ENCODE measurements around the gene BBS9. TPM values are rescaled to one million over a fixed set of nuclear protein-coding genes. Genes with fewer than 3 reads are reported as not detected.

BBS9 gene
- total RNA-seq, 1 experiment from 2014 or later = 26.4 TPM

DNA sequence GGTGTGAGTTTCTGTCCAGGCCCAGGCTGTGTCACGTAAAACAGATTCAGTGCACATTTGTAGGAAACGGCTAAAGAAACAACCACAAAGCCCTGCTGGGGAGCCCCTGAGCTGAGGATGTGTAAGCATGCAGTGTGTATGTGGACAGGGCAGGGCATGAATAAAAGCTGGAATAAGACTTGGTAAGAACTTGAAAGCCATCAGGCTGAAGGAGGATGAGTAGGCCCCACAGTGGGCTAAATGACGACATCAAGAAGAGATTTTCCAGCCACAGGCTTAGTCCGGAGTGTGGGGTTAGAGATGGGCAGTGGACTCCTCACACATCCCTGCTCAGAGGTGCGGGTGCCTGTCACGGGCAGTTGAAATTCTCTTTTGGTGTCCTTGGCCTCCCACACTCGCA lies 505.2 kb downstream of the BBS9 start:
- H3K18ac ChIP-seq (ENCODE audit: insufficient read length, low read depth, low read length) = no peak overlapping the region
- no peak overlapping the region for H3K4ac ChIP-seq (ENCODE audit: low read depth, low read length)
- H3K4me2 ChIP-seq (ENCODE audit: insufficient read depth, insufficient read length, low read length) = no peak overlapping the region
- H4K5ac ChIP-seq (ENCODE audit: insufficient read length, low read depth, low read length) = no peak overlapping the region
- Mint-ChIP-seq H3K27ac (no peak overlapping the region), H3K4me1 (peaks cover 5 to 6% of the 10 kb centered on the region in 2 experiments), H3K9me3 (no peaks in the 10 kb centered on the region), H3K36me3 (ENCODE audit: insufficient read depth in 1 of 3, low read depth in 3 of 3) (peaks cover 0 to 7% (median 0%) of the 10 kb centered on the region in 3 experiments; a peak in 1 of 7 replicates), H3K4me3 (no peak overlapping the region), H3K27me3 (ENCODE audit: low read depth) (no peaks in the 10 kb centered on the region)
- H3K27ac ChIP-seq (ENCODE audit: insufficient read length, low read depth, low read length) = no peak overlapping the region
- no peak overlapping the region for H2BK120ac ChIP-seq (ENCODE audit: low read depth, low read length, poor library complexity, severe bottlenecking)
- no peaks in the 10 kb centered on the region for H3K9me3 ChIP-seq (ENCODE audit: control insufficient read depth, low read depth, low read length)
- no peaks in the 10 kb centered on the region for H3K4me1 ChIP-seq (ENCODE audit: insufficient read depth, low read length)
- no peak overlapping the region for H4K8ac ChIP-seq (replicated peaks; ENCODE audit: insufficient read length, low read depth, low read length)
- H3K23ac ChIP-seq (ENCODE audit: insufficient read length, low read depth, low read length) = no peak overlapping the region
- H4K91ac ChIP-seq (ENCODE audit: insufficient read length, low read depth, low read length) = no peak overlapping the region
- H2BK12ac ChIP-seq (ENCODE audit: insufficient read length, low read depth, low read length) = no peak overlapping the region
- no peak overlapping the region for H2BK20ac ChIP-seq (ENCODE audit: low read depth, low read length, poor library complexity, severe bottlenecking)
- no peak overlapping the region for H3K9ac ChIP-seq (ENCODE audit: extremely low read depth, insufficient read length, low read length)
- TF ChIP-seq, protein P1, sequence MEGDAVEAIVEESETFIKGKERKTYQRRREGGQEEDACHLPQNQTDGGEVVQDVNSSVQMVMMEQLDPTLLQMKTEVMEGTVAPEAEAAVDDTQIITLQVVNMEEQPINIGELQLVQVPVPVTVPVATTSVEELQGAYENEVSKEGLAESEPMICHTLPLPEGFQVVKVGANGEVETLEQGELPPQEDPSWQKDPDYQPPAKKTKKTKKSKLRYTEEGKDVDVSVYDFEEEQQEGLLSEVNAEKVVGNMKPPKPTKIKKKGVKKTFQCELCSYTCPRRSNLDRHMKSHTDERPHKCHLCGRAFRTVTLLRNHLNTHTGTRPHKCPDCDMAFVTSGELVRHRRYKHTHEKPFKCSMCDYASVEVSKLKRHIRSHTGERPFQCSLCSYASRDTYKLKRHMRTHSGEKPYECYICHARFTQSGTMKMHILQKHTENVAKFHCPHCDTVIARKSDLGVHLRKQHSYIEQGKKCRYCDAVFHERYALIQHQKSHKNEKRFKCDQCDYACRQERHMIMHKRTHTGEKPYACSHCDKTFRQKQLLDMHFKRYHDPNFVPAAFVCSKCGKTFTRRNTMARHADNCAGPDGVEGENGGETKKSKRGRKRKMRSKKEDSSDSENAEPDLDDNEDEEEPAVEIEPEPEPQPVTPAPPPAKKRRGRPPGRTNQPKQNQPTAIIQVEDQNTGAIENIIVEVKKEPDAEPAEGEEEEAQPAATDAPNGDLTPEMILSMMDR (conservative IDR thresholded peaks at IDR 0.05) = no peak
- no peaks in the 10 kb centered on the region for H3K23me2 ChIP-seq (ENCODE audit: insufficient read length, low read depth, low read length, poor library complexity, severe bottlenecking)
- H2BK5ac ChIP-seq (ENCODE audit: insufficient read length, low read length) = no peak overlapping the region
- no peaks in the 10 kb centered on the region for H3K27me3 ChIP-seq (ENCODE audit: insufficient read depth, low read length)
- no peak overlapping the region for H2BK15ac ChIP-seq (ENCODE audit: low read depth, low read length)
- H2AK5ac ChIP-seq (ENCODE audit: insufficient read length, low read length) = no peak overlapping the region
- WGBS (ENCODE audit: extremely low coverage, insufficient read length, low lambda C conversion rate) = no CpG with 5 or more reads among the region's 7 CpGs
- no peaks in the 10 kb centered on the region for H3K79me1 ChIP-seq (ENCODE audit: insufficient read depth, low read depth, low read length, poor library complexity, severe bottlenecking)
- no peak overlapping the region for H3K56ac ChIP-seq (ENCODE audit: insufficient read length, low read depth, low read length)
- no peak overlapping the region for H3K14ac ChIP-seq (ENCODE audit: insufficient read depth, low read length)
- no peak overlapping the region for H3T11ph ChIP-seq (ENCODE audit: low read length)
- no peak overlapping the region for H2AFZ ChIP-seq (ENCODE audit: low read length)
- no peak for DNase-seq
- no peaks in the 10 kb centered on the region for H4K20me1 ChIP-seq (ENCODE audit: control insufficient read depth, insufficient read depth, insufficient read length)
- no peaks in the 10 kb centered on the region for H3K79me2 ChIP-seq (ENCODE audit: insufficient read depth, low read length)
